Activated CD8-positive, alpha-beta memory T cell treated with anti-CD3 and anti-CD28 coated beads for 24 hours (primary cell): ENCODE measurements around the gene NTSR1.

ENCODE experiments used
- DNase-seq: peaks from one replicate; pipeline ENCODE4 v3.0.0-alpha.2; 2020

NTSR1 gene

GRCh38 chr20:62695448-62696414, 12.9 kb upstream of the NTSR1 start:
- no peak for DNase-seq

DNA sequence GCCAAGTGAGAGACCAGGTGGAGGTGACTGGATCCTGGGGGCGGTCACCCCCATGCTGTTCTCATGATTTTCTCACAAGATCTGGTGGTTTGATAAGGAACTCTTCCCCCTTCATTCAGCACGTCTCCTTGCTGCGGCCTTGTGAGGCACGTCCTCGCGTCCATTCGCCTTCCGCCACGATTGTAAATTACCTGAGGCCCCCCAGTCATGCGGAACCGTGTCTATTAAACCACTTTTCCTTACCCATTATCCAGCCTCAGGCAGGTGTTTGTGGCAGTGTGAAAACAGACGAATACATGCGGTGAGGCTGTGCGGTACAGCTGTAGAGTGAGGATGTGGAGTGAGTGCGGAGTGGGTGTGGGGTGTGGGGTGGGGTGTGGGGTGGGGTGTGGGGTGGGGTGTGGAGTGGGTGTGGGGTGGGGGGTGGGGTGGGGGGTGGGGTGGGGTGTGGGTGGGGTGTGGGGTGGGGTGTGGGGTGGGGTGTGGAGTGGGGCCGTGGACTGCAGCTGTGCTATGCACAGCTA, 12.1 kb upstream of the NTSR1 start:
- no peak for DNase-seq

GRCh38 chr20:62696989-62697388, 11.6 kb upstream of the NTSR1 start:
- no peak for DNase-seq

DNA sequence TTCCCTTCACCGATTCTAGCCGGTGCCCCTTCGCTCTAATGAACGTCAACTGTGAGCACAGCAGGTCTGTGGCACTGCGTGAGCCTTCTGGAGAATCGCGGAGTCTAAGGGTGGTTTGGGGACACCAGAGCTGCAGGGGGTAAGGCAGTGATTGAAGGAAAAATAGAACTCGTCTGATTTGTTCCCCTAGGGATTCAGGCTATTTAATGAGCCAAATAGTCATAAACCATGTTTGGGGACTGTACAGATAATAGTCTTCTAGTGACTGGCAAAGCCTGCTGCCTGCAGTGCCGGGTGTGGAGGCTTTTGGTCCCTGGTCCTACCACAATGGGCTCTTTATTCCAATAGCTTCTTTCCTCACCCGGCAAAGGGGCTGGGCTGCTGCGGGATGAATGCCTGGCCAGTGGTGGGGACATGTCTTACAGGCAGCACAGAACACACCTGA, 11.1 kb upstream of the NTSR1 start:
- no peak for DNase-seq

- DNase-seq: no peak
Measured at GRCh38 chr20:62698231-62698630, 10.4 kb upstream of the NTSR1 start.

DNA sequence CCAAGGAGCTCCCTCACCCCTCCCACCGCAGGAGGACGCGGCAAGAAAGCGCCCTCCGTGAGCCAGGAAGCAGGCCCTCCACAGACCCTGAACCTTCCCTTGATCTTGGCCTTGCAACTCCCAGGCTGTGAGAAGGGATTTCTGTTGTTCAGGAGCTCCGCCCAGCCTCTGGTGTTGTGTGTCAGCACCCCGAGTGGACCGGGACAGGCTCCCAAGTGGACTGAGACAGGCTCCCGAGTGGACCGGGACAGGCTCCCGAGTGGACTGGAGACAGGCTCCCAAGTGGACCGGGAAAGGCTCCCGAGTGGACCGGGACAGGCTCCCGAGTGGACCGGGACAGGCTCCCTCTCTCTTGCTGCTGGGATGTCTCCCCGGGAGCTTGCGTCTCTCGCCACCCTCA, 9.3 kb upstream of the NTSR1 start:
- no peak for DNase-seq

GRCh38 chr20:62699741-62700140, 8.9 kb upstream of the NTSR1 start:
- no peak for DNase-seq

DNA sequence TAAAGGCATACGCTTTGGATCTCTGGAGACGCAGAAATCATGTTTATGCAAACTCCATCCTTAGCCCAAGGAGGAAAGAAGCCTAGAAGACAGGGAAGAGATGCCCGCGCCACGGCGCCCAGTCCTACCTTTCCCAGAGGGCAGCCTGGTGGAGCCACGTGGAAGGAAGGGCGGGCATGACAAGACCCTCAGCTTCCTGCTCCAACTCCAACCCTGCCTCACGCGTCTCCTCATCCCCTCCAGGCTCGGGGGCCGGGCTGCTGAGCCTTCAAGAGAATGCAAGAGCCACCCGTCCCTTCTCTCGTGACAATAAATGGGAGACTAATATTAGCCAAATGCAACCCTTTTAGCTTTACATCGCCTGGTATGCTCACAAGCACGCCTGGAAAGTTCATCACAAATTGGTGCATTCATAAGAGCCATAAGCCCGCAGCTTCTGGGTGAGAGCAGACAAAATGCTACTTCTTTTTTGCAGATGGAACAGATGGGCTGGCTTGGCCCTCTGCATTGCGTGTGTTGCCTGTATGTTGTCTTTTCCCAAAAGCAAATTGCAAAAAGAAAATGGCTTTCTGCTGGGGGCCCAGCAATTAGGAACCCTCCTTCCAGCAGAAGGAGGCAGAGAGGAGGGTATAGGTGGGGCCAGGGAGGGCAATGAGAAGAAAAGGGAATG, 8.2 kb upstream of the NTSR1 start:
- DNase-seq: no peak

DNA sequence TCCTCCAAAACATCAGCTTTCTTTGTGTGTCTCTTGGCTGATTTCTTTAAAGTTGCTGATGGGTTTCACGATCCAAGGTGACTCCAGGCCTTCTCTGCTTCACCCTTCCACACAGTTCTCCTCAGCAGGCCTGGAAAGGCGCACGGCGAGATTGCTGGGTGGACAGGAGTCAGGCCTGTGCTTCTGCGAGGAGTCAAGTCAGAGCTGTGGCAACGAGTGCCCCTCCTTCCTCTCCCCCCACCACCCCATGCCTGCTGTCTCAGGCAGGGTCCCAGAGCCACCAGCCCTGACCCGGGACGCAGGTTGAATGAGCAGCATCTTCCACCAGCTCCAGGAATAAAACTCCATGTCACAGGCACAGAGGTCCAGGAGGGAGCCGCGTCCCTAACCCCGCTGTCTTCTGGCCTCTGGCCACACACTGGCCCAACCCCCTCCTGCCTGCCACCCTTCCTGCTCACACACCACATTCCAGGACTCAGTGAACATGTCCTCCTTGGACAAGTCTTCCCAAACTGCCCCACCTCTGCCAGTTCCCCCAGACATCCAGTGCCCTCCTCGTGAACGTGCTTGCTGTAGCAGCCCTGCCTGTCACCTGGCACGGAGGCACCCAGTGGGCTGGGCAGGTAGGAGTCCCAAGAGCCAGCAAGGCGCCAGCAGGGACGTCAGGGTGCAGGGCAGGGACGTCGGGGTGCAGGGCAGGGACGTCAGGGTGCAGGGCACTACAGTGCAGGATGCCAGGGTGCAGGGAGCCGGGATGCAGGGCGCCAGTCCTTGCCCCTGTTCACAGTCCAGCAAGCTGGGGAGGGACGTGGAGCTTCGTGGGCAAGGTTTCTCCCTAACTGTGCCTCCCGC, 7.2 kb upstream of the NTSR1 start:
- DNase-seq: no peak

DNA sequence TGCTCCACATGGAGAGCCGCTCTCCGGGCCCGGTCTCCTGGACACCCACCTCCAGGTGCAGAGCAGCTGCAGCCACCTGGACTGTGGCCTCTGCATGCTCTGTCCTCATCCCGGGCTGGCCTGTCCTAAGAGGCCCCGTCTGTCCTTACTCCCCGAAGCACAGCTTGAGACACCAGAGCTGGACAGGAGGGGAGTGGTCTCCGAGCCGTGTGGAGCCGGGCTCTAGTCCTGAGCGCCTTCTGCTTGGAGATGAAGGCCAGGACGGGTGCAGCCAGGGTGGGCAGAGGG, 6.7 kb upstream of the NTSR1 start:
- no peak for DNase-seq

- DNase-seq: no peak
Measured at GRCh38 chr20:62702895-62703852, 5.5 kb upstream of the NTSR1 start.

GRCh38 chr20:62703853-62704228, 4.8 kb upstream of the NTSR1 start:
- DNase-seq: no peak

GRCh38 chr20:62704341-62704948, 4.2 kb upstream of the NTSR1 start:
- DNase-seq: no peak

GRCh38 chr20:62705627-62706026, 3.0 kb upstream of the NTSR1 start:
- no peak for DNase-seq

DNA sequence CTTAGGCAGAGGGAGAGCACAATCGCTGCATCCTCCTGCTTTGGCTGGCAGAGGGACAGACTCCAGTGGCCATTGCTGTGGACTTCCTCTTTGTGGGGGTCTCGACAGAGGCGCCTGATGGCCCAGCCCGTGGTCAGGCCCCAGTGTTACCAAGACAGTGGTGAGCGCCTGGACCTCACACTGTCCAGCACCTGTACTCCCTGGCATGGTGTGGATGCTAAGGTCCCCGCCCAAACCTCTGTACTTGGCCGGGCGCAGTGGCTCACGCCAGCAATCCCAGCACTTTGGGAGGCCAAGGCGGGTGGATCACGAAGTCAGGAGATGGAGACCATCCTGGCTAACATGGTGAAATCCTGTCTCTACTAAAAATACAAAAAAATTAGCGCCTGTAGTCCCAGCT, 2.3 kb upstream of the NTSR1 start:
- DNase-seq: no peak

DNA sequence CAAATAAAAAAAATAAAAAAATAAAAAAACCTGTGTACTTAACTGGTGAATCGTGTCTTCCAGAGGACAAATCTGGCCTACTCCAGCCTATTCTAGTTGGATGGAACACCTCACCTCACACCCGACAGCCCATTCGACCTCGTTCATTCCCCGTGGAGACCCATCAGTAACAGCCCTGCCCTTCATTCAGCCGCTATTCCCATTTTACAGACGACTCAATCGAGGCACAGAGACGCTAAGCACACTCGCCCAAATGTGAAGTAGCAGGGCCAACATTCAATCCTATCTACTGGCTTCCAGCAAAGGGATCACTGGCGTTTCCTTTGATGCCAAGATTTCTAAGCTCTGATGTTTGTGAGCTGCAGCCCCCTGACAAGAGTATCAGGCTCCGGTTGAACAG, 1.8 kb upstream of the NTSR1 start:
- DNase-seq: no peak

DNA sequence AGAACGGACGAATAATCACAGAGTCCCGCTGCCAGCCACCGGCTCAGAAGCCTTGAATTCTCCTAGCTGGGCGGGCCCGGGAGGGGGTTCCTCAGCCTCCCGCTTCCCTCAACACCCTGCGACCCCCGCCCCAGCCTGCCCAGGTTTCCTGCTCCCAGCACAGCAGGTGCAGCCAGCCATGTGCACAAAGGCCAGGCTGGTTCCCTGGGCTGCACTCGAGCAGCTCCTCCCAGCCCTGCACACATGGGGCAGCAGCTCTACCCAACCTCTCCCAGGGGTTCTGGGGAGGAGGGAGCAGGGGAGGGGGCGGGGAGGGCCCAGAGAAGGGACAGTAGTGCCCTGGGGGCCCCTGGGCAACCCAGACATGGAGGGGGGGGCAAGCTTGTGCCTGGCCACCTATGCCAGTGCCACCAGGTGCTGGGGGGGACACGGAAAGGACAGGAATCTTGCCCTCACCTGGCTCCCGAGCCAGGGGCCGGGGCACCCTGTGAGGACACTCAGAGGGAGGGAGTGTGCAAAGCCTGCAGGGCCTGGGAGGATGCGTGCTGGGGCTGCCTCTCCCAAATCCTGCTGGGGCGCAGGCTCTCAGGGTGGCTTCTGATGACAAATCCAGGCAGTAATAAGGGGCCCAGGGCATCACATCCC, 1.2 kb upstream of the NTSR1 start:
- DNase-seq: no peak

DNA sequence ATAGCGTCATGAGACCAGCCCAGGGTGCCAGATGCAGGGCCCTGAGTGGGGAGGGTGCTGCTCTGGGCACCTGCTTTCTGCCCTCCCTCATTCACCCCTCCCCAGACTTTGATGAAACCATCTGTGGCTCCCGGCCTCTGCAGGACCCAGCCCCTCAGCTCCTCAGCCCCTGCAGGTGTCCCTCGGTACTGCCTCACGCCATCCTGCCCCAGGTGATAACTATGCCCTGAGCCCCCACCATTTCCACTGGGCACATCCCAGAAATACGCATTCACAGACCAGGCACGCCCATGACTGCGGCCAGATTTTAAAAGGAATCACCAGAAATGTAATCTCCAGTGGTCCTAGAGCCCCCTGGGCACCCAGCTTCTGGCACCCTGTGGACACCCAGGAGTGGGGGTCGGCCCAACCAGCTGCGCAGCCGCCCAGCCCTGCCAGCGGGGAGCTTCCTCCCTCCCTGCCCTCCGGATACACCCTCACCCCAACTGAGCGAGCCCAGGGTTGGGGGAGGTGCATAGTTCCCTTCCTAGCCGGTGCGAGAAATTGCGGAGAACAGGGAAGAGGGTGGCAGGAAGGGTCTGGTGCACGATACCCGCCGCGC, 615 bp upstream of the NTSR1 start:
- no peak for DNase-seq

DNA sequence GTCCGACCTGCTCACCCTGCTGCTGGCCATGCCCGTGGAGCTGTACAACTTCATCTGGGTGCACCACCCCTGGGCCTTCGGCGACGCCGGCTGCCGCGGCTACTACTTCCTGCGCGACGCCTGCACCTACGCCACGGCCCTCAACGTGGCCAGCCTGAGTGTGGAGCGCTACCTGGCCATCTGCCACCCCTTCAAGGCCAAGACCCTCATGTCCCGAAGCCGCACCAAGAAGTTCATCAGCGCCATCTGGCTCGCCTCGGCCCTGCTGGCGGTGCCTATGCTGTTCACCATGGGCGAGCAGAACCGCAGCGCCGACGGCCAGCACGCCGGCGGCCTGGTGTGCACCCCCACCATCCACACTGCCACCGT, 885 bp downstream of the NTSR1 start:
- no peak for DNase-seq

DNA sequence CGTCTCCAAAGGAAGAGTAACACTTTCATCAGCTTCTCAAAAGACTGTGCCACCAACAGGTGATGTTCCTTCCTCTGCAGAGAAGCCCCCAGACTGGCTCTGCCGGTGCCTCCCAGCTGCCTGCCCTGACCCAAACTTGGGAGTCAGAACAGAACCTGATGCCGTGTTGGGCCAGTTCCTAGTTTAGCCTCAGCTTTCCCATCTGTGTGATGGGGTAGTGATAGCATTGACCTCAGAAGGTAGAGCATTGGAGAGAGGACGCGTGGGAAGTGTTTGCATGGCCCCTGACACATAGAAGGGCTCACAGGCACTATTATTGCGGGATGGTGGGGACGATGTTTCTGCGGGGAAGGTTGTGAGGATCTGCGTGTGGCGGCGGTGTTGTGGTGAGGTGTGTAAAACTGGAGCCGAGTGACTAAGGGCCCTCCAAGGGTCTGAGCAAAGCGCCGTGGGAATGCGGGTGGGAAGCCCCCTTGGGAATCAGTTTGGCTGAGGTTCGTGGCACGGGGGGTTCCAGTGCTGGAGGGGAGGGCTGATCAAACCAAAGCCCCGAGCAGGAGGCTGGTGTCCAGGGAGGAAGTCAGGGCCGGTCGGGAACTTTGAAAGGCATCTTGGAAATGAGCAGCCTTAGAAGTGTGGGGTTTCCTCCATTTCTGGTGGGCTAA, 1.7 kb downstream of the NTSR1 start:
- DNase-seq: no peak
